Activated T-cell treated with anti-CD3 and anti-CD28 coated beads, Interleukin-2, amount 50 U/mL, for 48 hours (primary cell): Measurements from ENCODE around the gene CALML5.
A peak's percentile ranks its signal among the peaks of the same experiment; 100 is the strongest.
"Not testable (repeated sequence)": the region's sequence is repeated elsewhere in the genome, so short reads cannot be mapped to it uniquely, and the experiment has no call there.

ENCODE experiments used
- DNase-seq, 2 experiments: peaks; one replicate each; pipeline ENCODE4 v3.0.0-alpha.2; 2020

CALML5 gene

DNA sequence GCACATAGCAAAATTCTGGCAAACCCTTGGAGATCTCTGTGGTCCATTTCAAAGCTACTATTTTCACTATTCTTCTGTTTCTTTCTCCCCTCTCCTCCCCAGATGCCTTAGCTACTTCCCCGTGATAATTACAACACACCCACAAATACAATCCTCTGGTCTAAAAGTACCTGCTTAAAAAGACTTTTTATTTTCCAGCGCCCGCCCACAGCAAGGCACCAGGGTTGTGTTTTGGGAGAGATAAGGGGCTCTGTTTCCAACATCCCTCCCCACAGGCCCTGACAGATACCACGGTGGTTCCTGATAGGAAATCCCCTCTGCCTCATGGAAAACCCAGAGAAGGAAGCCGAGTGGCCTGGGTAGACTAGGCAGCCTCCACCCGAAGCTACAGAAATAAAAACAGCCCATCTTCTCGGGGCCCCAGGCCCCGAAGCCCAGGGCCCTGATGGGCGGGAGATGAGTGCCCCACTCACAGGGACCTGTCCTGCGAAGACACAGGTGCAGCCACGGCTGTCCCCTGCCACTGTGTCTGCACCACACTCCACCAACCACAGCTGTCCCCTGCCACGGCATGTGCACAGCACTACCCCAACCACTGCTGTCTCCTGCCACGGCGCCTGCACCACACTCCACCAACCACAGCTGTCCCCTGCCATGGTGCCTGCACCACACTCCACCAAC, 19.7 kb downstream of the CALML5 start:
- no peak for DNase-seq

DNA sequence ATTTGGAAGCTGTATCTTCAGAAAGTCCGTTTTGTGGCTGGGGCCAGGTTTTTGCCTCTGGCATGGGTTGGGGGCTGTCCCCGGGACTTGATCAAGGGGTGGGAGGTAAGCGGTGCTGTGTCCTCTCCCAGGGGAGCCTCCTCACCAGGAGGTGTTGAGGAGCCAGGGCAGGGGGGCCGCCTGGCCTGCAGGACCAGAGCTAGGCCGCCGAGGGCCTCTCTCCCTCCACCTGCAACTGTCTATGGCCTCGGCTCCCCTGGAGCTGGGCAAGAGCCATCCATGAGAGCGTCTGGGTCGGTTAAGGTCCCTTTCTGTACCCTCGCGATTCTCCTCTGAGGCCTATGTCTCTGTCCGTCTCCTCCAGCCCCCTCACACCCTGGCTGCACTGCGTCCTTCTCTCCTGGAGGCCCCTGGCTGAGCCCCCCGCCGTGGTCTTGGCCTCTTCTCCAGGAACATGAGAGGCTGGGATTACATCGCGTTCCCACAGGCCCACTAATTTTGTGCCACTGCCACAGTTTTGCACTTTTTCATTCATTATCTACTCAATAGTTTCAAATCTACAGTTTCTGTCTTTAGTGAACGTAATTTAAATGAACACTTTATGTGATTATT, 20.6 kb downstream of the CALML5 start:
- DNase-seq: no peak

DNA sequence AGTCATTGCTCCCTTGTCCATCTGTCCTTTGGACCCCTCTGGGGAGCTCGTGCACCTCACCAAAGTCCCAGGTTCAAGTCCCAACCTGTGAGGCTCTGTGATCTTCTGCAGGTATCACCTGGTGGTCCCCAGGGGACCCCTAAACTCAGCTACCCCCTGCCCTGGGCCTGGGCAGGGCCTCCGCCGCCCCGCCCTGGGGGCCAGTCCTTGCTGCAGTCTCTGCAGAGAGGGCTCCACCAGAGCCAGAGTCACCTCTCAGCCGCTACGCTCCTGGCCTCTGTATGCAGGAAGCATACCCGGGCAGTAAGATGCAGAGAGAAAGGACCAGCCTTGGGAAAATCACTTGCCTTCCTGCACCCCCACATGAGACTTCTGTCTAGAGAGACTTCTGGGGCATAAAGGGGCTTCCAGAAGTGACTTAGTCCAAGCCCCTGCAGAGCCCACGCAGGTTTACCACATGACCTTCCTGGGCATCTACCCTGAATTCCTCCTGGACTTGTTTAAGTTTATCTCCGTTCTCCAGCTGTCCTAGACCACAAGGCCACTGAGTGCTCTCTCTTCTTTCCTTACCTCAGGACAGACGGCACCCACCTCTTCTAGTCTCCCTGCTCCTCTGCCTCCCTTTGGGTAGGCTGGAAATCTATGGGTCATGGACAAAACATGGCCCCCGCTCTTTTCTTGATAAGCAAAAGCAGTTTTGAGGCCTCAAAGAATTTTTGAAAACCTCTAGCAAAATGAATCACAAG, 21.2 kb downstream of the CALML5 start:
- DNase-seq: no peak

DNA sequence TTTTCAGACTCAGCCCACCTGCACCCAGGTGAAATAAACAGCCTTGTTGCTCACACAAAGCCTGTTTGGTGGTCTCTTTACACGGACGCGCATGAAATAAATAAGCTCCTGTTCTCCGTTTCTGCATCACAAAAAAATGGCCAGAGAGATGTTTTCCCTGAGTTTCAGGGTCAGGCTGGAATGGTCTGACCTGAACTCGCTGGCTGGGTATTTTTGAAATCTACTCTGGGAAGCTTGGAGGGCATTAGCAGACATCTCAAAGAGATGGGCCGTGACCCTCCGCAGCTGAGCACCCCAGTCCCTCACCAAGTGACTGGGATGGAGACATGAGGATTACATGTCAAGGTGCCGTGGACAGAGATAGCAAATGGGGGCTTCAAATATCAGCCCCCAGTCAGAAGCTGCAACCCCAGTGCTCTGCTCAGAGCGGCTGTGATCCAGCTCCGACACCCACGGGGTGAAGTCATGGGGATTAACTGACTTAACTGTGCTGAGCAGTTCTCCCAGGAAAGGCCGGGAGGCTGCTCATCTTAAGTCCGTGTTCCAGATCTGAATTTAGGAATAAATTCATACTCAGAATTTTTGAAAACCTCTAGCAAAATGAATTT, 22.3 kb downstream of the CALML5 start:
- DNase-seq: no peak

DNA sequence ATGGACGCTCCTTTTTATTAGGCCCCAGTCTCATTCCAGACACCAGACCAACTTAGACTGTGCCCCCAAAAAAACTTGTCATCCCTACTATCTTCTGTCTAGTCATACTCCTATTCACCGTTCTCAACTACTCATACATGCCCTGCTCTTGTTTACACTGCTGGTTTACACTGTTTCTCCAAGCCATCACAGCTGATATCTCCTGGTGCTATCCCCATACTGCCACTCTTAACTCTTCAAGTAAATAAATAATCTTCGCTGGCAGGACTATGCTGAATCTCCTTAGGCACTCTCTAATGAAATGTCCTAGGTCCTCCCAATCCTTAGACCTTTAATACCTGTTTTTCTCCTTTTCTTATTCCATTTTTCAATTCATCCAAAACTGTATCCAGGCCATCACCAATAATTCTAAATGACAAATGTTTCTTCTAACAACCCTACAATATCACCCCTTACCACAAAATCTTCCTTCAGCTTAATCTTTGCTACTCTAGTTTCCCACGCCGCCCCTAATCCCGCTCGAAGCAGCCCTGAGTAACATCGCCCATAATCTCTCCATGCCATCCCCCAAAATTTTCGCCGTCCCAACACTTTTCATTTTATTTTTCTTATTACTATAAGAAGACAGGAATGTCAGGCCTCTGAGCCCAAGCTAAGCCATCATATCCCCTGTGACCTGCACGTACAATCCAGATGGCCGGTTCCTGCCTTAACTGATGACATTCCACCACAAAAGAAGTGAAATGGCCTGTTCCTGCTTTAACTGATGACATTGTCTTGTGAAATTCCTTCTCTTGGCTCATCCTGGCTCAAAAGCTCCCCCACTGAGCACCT, 23.2 kb downstream of the CALML5 start:
- DNase-seq: not testable (repeated sequence)

DNA sequence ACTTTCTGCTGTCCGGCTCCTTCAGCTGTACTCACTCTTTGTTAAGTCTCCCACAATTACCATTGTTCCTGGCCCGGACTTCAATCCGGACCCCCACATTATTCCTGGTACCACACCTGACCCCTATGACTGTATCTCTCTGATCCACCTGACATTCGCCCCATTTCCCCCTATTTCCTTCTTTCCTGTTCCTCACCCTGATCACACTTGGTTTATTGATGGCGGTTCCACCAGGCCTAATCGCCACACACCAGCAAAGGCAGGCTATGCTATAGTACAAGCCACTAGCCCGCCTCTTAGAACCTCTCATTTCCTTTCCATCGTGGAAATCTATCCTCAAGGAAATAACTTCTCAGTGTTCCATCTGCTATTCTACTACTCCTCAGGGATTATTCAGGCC, 24.3 kb downstream of the CALML5 start:
- DNase-seq: not testable (repeated sequence)

DNA sequence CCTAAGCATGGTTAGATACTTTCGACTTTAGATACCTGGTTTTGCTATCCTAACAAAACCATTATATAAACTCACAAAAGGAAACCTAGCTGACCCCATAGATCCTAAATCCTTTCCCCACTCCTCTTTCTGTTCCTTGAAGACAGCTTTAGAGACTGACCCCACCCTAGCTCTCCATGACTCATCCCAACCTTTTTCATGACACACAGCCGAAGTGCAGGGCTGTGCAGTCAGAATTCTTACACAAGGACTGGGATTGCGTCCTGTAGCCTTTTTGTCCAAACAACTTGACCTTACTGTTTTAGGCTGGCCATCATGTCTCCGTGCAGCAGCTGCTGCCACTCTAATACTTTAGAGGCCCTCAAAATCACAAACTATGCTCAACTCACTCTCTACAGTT, 24.7 kb downstream of the CALML5 start:
- DNase-seq: not testable (repeated sequence)

DNA sequence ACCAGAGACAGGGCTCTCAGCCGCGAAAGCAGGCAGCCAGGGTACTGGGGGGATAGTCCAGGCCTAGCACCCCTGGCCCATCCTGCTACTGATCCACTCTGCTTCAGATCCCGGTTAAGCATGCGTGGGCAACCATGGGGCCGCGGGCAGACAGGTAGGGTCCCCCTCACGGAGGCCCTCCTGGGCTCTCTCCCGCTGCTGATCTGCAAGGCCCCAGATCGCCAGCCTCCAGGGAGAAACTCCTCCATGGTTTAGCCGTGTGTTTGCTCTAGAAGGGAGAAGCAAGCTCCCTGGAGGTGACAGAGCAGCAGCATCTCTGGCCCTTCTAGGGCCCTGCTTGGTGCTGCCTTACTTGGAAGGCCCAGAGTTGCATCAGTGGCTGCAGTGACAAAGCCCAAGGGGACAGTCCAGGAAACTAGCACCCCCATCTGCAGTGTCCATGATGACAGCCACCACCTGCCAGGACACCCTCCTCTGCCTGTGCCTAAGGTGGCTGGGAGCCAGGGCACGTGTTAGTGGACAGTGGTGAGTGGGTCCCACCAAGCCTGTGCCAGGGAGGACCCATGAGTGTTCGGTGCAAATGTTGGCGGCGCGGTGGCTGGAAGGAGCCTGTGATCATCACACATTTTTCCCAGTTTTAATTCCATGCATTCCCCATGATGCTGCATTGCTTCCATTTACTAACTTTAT, 29.2 kb downstream of the CALML5 start:
- DNase-seq: peak in 1 of 2 experiments; percentile 11

DNA sequence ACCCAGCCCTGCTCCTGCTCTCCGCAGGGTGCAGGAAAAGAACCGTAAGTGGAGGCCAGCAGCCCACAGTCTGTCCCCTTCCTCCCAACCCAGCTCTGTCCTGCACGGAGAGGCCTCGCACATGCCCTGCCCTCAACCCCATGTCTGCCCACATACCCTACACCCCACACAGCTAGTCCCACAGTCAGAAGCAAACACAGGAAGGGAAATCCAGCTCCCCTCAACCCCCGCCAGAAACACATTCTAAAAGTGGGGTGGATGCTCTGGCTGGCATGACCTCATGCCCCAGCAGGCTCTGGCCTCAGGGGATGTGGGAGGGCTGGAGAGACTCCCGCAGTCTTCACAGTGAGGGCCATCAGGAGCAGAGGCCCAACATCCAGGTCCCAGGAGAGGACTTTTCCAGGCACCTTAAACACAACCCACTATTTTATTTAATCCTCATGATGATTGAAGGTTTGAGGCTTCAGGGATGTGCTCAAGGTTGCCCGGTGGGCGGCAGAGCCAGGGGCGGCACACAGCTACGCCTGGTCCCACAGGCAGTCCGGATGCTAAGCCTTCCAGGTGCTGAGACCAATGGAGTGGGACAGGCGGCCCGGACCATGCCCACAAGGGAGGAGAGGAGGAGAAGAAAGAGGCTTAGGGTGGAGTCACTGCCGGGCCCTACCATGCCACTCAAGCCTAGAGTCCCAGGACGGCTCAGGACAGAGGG, 29.9 kb downstream of the CALML5 start:
- no peak for DNase-seq

DNA sequence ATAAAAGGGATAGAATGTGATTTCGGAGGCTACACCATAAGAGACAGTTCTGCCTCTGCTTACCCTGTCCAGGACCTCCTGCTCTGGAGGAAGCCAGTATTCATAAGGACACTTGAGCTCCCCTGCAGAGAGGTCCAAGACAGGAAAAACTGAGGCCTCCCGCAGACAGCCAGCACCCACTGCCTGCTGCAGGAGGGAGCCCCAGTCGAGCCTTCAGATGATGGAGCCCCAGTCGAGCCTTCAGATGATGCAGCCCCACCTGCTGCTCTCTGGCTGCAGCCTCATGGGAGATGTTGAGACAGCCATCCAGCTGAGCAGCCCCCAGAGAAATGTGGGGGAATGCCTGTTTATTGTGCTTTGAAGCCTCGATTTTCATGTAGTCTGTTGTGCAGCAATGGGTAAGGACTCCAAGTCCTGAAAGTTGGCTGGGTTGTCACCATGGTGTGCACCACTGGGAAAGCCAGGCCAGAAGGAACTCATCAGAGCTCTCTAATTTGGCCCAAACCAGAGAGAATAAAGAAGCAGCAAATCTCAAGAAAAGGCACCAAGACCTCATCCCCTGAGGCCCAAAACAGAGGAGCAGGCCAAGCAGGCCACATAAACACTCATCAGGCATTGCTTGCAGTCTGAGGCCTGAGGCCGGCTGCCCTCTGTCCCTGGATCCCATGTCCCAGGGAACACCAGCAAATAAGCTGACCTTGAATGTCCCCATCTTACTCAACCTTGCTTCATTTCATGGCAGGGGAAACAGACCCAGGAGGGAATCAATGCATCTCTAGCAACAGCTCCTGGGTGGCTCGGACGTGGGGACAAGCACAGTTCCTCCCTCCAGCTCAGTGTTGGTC, 30.9 kb downstream of the CALML5 start:
- DNase-seq: no peak

DNA sequence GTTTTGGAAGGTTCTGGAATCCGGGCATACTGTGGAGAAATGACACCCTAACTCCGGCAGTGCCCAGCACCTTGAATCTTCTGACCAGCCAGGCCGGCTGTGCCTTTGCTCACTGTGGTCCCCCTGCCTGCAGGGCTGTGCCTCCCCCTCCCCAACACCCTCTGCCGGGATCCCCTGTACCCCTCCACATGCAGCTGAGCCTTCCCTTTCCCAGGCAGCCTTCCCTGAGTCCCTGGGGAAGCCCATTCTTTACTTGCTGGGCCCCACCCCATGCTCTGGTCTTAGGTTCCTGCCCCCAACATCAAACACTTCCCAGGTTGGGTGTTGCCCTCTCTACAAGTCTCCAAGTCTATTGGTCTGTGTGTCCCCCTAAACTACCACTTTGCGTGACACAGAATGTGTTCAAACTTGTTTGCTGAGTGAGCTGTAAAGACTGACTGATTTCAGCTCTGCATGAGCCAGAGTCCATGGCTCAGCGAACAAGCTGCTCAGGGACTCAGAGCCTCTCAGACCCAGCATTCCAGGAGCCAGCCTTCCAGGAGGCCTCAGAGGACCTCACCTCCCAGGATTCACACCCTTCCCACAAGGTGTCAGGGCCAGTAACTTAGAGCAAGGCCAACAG, 31.6 kb downstream of the CALML5 start:
- no peak for DNase-seq

DNA sequence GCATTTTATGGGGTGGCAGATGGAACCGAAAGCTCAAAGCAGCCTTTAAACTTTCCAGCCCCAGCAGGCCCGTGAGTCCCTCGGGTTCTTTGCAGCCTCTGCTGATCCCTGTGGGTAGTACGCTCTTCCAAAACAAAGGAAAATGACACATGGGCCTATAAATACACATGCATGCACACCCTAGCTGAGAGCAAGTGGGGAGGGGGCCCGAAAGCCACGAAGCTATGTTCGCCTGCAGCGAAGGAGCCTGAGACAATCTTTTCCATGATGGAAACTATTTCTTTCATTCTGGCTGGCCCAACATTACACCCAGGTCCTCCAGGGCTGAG, 32.2 kb downstream of the CALML5 start:
- DNase-seq: no peak

DNA sequence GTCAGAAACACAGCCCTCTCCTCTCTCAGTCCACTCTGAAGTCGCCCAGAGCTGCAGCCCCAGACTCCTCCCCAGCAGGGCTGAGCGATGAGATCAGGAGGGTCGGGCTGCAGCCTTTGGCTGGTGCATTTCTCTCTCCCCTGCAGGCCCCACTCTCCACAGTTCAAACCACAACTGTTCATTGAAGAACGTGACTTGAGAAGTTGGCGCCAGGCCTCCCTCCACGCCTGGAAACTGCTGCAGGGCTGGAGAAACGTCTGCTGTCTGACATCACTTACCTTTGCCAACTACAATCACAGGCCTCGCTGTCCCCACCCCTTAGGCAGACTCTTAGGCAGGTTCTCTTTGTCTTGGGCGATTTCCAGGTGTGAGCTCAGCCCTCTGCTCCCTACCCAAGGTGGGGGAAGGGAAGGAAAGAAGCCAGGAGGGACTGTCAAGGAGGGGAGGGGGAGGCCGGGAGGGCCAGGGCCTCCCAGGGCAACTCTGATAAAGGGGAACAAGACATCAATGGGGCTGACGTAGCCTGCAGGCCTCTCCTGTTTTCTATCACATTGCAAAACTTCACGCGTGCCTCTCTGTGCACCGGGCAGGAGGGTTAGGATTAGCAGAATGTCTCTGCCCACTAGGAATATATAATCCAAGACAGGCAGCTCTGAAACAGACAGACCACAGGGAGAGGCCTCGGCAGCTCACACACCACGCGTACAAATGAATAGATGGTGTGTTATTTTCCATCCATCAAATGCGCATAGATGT, 32.7 kb downstream of the CALML5 start:
- no peak for DNase-seq

DNA sequence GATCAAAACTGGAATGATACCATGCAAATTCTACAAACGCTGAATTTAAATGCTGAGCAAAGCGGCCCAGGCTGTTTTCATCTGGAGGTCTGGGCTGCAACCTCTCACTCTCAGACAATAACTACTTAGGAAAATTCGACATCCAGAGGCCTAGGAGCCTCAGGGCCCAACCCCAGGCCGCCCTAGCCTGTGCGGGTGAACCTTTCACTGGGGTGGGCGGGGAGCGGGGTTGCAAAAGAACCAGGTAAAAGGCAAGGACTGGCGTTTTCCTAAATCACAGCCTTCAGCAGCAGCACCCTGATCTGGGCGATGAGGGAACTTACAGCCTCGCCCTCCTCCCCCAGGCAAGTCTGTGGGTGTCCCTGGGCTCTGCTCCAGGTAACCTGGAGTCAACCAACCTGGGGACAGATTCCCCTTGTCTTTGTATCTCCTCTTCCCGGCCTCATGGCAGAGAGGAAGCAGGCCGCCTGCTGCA, 33.4 kb downstream of the CALML5 start:
- DNase-seq: no peak

DNA sequence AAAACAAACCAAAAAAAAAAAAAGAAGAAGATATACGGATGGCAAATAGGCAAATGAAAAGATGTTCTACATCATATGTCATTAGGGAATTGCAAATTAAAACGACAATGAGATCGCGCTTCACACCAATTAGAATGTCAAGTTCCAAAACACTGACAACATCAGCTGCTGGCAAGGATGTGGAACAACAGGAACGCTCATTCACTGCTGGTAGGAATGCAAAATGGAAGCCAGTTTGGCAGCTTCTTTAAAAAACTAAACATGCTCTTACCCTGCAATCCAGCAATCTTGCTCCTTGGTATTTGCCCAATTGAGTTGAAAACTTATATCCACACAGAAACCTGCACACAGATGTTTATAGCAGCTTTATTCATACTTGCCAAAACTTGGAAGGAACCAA, 34.8 kb downstream of the CALML5 start:
- DNase-seq: no peak

DNA sequence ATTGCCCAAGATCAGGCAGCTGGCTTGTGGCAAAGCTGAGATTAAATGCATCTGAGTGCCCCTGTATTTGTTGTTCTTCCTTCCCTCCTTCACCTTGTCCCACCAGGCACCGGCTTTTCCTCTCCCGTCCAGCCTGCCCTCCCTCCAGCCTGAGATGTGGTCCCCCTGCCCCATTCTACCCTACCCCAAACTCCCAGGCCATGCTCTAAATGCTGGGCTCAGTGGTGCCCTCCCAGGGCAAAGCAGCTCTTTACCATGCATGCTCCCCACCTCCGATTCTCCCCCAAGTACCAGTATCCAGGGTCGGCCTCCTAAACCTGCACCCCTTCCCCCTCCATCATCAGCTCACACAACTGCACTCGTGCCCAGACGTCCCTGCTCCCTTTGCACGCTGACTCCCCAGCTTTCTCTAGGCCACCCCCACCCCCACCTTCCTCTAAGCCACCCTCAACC, 36.5 kb downstream of the CALML5 start:
- no peak for DNase-seq

DNA sequence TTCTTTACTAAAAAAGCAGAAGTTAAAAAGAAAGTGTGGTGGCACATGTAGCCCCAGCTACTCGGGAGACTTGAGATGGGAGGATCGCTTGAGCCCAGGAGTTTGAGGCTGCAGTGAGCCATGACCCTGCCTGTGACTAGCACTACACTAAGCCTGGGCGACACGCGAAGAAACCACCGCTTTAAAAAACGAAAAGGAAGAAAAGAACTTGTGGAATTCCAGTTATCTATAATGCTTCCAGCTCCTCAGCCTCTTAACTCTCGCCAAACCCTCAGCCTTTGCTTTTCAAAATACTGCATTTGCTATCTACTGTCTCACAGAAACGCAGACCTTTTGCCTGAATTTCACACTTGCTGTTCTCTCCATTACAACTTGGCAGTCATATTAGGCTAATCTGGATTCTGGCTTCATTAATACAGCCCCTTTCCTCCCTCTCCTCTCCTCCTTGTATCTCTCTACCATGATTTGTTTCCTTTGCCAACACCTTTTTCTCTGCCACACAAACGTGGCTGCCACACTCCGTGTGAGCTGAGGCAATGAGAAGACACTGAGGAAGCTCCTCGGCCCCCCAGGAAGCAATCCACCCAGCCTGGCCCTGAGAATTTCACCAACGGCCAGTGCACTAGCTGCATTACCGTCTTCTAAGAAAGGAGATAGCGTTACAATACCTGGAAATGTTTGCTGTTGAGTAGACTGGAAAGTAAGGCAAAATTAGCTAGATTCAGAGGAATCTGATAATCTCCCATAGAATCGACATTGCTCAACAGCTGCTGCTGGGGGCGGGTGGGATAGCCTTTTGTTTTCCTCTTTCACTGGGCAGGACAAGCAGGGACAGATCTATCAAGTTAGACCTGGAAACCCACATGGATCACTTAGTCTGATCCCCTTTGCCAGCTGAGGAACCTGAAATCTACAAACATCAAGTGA, 37.2 kb downstream of the CALML5 start:
- no peak for DNase-seq

DNA sequence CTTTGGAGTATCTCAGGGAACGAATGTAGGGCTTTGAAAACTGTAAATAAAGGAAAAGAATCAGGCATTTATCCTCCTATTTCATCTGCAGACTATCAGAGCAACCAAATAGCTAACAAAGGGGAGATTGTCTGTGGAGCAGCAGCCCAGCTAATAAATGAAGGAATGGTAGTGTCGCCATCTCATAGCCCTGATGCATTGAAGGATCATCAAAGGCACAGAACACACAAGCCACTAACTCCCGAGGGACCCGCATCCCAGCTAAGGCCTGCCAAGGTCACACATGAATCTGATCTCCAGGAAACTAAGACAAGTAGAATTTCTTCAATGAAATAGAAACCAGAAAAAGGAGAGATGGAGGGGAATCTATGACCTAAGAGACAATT, 38.2 kb downstream of the CALML5 start:
- no peak for DNase-seq
